ENCODE results near the gene BAIAP3. TPM values are rescaled to one million over a fixed set of nuclear protein-coding genes. Genes with fewer than 3 reads are reported as not detected.

Gene BAIAP3
- total and polyA plus RNA-seq, 10 donors = 2.7 to 15.7 (median 6.3) TPM

DNA sequence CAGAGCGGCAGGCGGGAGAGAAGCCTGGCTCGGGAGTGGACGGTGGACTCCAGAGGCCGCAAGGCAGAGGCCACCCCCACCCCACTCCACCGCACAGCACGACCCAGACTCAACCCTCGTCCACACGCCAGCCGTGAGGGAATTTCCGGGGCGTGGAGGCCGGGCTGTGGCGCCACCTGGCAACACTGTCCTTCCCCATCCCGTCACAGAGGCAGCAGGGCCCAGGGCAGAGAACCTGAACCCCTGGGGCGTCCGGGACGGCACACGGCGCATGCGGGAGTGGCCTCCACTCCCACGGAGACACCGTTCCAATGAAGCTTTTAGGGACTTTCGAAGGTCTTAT, 41.8 kb downstream of the BAIAP3 start:
- Histone ChIP-seq H3K36me3 (peaks cover 0 to 71% (median 23%) of the 10 kb centered on the region in 6 donors), H3K27ac (no peak overlapping the region), H3K9me3 (no peaks in the 10 kb centered on the region), H3K4me1 (peaks cover 8 to 32% (median 25%) of the 10 kb centered on the region in 6 donors), H3K27me3 (replicated peaks in 1 of 7) (no peaks in the 10 kb centered on the region), H3K4me3 (no peak overlapping the region)
- TF ChIP-seq, protein P1, sequence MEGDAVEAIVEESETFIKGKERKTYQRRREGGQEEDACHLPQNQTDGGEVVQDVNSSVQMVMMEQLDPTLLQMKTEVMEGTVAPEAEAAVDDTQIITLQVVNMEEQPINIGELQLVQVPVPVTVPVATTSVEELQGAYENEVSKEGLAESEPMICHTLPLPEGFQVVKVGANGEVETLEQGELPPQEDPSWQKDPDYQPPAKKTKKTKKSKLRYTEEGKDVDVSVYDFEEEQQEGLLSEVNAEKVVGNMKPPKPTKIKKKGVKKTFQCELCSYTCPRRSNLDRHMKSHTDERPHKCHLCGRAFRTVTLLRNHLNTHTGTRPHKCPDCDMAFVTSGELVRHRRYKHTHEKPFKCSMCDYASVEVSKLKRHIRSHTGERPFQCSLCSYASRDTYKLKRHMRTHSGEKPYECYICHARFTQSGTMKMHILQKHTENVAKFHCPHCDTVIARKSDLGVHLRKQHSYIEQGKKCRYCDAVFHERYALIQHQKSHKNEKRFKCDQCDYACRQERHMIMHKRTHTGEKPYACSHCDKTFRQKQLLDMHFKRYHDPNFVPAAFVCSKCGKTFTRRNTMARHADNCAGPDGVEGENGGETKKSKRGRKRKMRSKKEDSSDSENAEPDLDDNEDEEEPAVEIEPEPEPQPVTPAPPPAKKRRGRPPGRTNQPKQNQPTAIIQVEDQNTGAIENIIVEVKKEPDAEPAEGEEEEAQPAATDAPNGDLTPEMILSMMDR (IDR thresholded peaks at IDR 0.05 in 8 of 11, conservative IDR thresholded peaks at IDR 0.05 in 3 of 11) = no peak
- TF ChIP-seq POLR2AphosphoS5 (IDR thresholded peaks at IDR 0.05) = no peak
- no peak for TF ChIP-seq POLR2A (IDR thresholded peaks at IDR 0.05)
- WGBS, 5 donors = 87 to 93% (median 91%) methylated on average over 21 to 24 of the region's 24 CpGs
- intact Hi-C loops (cut with DNase I; ENCODE audit: low total_unique reads) = no loop called here
- no peak for DNase-seq

DNA sequence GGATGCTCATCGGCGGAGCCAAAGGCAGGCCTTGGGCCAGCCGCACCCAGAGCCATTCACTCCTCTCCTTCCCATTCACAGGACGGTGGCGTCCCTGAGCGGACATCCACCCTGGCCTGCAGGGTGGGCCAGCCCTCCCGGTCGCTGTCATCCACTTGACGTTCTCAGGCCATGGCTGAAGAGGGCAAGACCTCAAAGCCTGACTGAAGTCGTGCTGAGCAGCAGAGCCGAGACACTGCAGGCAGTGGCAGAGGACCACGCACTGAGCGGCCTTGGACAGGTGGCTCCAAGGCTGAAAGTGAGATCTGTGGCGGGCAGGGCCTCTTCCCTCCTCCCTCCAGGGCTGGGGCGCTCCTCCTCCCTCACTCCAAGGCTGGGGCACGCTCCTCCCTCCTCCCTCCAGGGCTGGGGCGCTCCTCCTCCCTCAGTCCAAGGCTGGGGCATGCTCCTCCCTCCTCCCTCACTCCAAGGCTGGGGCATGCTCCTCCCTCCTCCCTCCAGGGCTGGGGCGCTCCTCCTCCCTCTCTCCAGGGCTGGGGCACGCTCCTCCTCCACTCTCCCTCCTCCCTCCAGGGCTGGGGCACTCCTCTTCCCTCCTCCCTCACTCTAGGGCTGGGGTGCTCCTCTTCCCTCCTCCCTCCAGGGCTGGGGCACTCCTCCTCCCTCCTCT, 42.4 kb downstream of the BAIAP3 start:
- no peak for DNase-seq
- H3K4me1 ChIP-seq = peaks cover 8 to 34% (median 26%) of the 10 kb centered on the region in 6 donors
- peaks cover 0 to 71% (median 21%) of the 10 kb centered on the region in 6 donors for H3K36me3 ChIP-seq
- intact Hi-C loops (cut with DNase I; ENCODE audit: low total_unique reads) = no loop called here
- no peak overlapping the region for H3K27ac ChIP-seq
- no peak for TF ChIP-seq POLR2A (IDR thresholded peaks at IDR 0.05)
- TF ChIP-seq, protein P1 (IDR thresholded peaks at IDR 0.05 in 8 of 11, conservative IDR thresholded peaks at IDR 0.05 in 3 of 11) = no peak
- no peak for TF ChIP-seq POLR2AphosphoS5 (IDR thresholded peaks at IDR 0.05)
- no peaks in the 10 kb centered on the region for H3K27me3 ChIP-seq (replicated peaks in 1 of 7)
- H3K4me3 ChIP-seq = no peak overlapping the region
- no peaks in the 10 kb centered on the region for H3K9me3 ChIP-seq
- 88 to 93% (median 92%) methylated on average over 8 to 19 of the region's 19 CpGs for WGBS, 5 donors

DNA sequence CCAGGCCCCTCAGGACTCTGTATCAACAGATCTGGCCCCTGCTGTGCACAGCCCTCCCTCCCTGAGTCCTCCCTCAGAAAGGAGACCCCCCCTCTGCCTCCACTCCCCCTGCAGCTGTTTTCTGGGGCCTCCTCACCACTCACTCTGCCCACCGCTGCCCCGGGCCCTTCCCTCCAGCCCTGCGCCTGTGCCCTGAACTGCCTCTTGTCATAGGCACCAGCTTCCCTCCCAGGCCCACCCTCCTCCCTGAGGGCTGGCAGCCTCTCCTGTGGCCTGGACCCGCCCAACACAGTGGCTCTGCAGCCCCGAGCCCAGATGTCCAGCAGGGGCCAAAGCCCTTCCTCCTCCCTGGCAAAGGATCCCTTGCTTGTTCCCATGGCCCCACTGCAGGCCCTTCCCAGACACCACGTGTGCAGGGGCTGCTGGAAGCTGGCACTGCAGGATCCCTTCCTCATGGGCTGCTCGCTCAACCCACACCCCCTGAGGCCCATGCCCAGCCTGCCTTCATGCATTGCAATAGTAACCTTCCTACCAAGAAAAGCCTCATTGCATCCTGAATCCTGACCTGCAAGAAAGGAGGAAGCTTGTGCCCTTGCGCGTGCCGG, 44.1 kb downstream of the BAIAP3 start:
- Histone ChIP-seq H3K27me3 (replicated peaks in 1 of 7) (no peaks in the 10 kb centered on the region), H3K4me3 (no peak overlapping the region), H3K27ac (no peak overlapping the region), H3K9me3 (no peaks in the 10 kb centered on the region), H3K36me3 (peaks cover 0 to 71% (median 30%) of the 10 kb centered on the region in 6 donors), H3K4me1 (peaks cover 8 to 34% (median 26%) of the 10 kb centered on the region in 6 donors)
- 90 to 95% (median 91%) methylated on average over 7 to 10 of the region's 10 CpGs for WGBS, 5 donors
- TF ChIP-seq, protein P1 (IDR thresholded peaks at IDR 0.05 in 8 of 11, conservative IDR thresholded peaks at IDR 0.05 in 3 of 11) = no peak
- intact Hi-C loops (cut with DNase I; ENCODE audit: low total_unique reads) = no loop called here
- DNase-seq = no peak

DNA sequence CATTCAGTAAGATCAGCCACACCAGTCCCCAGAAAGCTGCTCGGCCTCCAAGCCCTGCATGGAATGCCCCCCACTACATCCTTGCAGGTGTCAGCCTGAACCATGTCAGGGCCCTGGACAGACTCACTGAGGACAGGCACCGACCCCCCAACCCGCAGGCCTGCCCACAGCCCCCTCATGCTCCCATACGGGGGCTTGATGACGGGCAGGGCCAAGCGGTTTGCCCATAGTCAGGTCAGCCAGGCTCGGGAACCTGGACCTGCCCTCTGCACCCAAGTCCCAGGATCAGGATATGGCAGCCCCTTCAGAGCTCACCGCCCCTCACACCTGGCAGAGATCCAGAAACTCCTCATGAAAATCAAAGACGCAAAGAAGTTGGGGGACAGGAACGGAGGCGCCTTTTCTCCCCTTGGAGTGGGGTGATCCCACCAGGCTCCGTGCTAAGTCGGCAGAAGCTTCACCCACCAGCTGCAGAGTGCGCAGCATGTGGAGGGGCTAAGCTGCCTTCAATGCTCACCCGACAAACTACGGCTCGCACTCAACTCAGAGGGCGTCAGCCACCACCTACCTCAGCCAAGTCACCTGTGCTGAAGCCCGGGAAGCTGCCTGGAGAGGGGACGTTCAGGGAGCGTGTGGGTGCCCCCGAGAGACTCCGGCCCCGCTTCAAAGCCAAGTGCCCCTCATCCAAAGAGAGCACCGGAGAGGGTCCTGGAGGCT, 44.8 kb downstream of the BAIAP3 start:
- Histone ChIP-seq H3K27ac (peak overlapping the region in 5 of 8 donors; percentile 73 to 87 (median 80)), H3K9me3 (no peaks in the 10 kb centered on the region), H3K4me1 (peaks cover 8 to 34% (median 26%) of the 10 kb centered on the region in 6 donors), H3K36me3 (peaks cover 0 to 77% (median 36%) of the 10 kb centered on the region in 6 donors), H3K4me3 (peak overlapping the region in 5 of 8 donors; percentile 52 to 73 (median 57)), H3K27me3 (replicated peaks in 1 of 7) (no peaks in the 10 kb centered on the region)
- TF ChIP-seq, protein P1 (IDR thresholded peaks at IDR 0.05 in 8 of 11, conservative IDR thresholded peaks at IDR 0.05 in 3 of 11) = no peak
- intact Hi-C loops (cut with DNase I; ENCODE audit: low total_unique reads) = no loop called here
- 92 to 95% (median 94%) methylated on average over 23 to 25 of the region's 25 CpGs for WGBS, 5 donors
- DNase-seq = no peak
